Lower leg skin (tissue), 4 donors: ENCODE measurements around the gene USP7. TPM values are rescaled to one million over a fixed set of nuclear protein-coding genes. Genes with fewer than 3 reads are reported as not detected.

Experiments
- DNase-seq, 2 donors: peaks; one replicate each; pipeline ENCODE4 v3.0.0-alpha.2; 2019; ENCODE audit warnings: low spot score in 2 of 2
- H3K4me3 ChIP-seq: fragments of 200-600 bp; sonication (generic); 2 replicates; pipeline ENCODE4 v1.5.1; 2017; ENCODE audit warnings: mild to moderate bottlenecking, low read depth; ENCODE audit not compliant: poor library complexity, severe bottlenecking
- POLR2A ChIP-seq, 2 donors: fragments of 450-650 bp; IDR thresholded peaks; one replicate each; pipeline ENCODE4 v1.6.1; 2016 to 2017; ENCODE audit warnings: antibody characterized with exemption in 2 of 2, mild to moderate bottlenecking in 1 of 2, moderate library complexity in 1 of 2
- WGBS, 2 donors: methylation state at CpG; one replicate each; pipeline ENCODE4 v1.1.5; 2018; 5-methylcytosine and 5-hydroxymethylcytosine counted together
- intact Hi-C: fragments of 100-400 bp; cut with DNase I; formaldehyde crosslinking; loops from one replicate; pipeline ENCODE4 v1.15.0; 2023; ENCODE audit warnings: low total_unique reads
- total RNA-seq, 4 donors: library from RNA; depleted of rRNA; stranded (reverse); fragments of >200 nt; gene quantifications; one replicate each; pipeline ENCODE4 v1.1.0, GENCODE V29; 2016
- TF ChIP-seq, protein P1 (sequence below), 3 donors: fragments of 450-650 bp; IDR thresholded peaks; one replicate each; pipeline ENCODE4 v1.5.1; 2016; ENCODE audit warnings: antibody characterized with exemption in 3 of 3, mild to moderate bottlenecking in 3 of 3, moderate library complexity in 2 of 3

The USP7 gene
- total RNA-seq, 4 donors from 2014 or later = 80.3 to 105 (median 91.8) TPM

GRCh38 chr16:8999800-9000199, 36.1 kb upstream of the USP7 start:
- TF ChIP-seq, protein P1, sequence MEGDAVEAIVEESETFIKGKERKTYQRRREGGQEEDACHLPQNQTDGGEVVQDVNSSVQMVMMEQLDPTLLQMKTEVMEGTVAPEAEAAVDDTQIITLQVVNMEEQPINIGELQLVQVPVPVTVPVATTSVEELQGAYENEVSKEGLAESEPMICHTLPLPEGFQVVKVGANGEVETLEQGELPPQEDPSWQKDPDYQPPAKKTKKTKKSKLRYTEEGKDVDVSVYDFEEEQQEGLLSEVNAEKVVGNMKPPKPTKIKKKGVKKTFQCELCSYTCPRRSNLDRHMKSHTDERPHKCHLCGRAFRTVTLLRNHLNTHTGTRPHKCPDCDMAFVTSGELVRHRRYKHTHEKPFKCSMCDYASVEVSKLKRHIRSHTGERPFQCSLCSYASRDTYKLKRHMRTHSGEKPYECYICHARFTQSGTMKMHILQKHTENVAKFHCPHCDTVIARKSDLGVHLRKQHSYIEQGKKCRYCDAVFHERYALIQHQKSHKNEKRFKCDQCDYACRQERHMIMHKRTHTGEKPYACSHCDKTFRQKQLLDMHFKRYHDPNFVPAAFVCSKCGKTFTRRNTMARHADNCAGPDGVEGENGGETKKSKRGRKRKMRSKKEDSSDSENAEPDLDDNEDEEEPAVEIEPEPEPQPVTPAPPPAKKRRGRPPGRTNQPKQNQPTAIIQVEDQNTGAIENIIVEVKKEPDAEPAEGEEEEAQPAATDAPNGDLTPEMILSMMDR (IDR thresholded peaks at IDR 0.05) = no peak
- TF ChIP-seq POLR2A (IDR thresholded peaks at IDR 0.05) = no peak
- DNase-seq = no peak
- no peak overlapping the region for H3K4me3 ChIP-seq
- 75 to 86% methylated on average over 4 of the region's 4 CpGs for WGBS, 2 donors
- intact Hi-C loops = no loop called here

- DNase-seq = no peak
- intact Hi-C loops = no loop called here
These were observed 34.4 kb upstream of the USP7 start for GRCh38 chr16:8998108-8998507.

DNA sequence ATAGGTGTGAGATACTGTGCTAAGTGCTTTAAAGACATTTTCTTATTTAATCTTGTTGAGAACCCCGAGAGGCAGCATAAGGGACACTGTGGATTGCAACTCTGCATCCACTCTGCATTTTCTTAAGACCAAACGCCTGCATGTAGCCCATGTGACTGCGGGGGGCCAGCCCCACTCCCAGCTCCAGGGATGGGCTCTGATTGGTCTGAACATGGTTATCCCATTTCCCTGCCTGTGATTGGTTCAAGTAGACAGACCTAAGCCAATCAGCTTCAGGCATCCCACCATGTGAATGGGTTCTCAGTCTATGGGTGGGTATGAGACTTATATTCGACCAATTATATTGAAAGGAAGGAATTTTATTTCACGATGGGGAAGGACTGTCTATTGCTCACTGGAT, 33.2 kb upstream of the USP7 start:
- TF ChIP-seq, protein P1 (IDR thresholded peaks at IDR 0.05) = no peak
- TF ChIP-seq POLR2A (IDR thresholded peaks at IDR 0.05) = no peak
- DNase-seq = no peak
- intact Hi-C loops = no loop called here
- H3K4me3 ChIP-seq = no peak overlapping the region
- 82 to 85% methylated on average over 5 of the region's 5 CpGs for WGBS, 2 donors

More at GRCh38 chr16:8998108-8998507, 34.4 kb upstream of the USP7 start:
- 16 to 19% methylated on average over 1 of the region's 1 CpG for WGBS, 2 donors
- TF ChIP-seq, protein P1 (IDR thresholded peaks at IDR 0.05) = no peak
- no peak overlapping the region for H3K4me3 ChIP-seq

DNA sequence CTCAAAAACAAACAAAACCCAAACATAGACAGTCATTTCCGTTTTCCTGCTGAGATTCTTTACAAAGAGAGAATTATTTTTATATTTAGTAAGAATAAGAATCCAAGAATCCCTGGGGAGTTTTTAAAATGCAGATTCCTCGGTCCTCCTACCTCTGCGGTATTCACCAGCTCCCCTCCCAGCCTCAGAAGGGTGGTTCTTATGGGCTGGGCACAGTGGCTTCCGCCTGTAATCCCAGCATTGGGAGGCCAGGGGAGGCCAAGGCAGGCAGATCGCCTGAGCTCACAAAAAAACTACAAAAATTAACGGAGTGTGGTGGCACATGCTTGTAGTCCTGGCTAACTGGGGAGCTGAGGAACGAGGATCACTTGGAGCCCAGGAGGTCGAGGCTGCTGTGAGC, 26.7 kb upstream of the USP7 start:
- 71% methylated on average over 8 of the region's 8 CpGs for WGBS, 2 donors
- TF ChIP-seq POLR2A (IDR thresholded peaks at IDR 0.05) = no peak
- TF ChIP-seq, protein P1 (IDR thresholded peaks at IDR 0.05) = no peak
- H3K4me3 ChIP-seq = no peak overlapping the region
- intact Hi-C loops = no loop called here
- DNase-seq = no peak

DNA sequence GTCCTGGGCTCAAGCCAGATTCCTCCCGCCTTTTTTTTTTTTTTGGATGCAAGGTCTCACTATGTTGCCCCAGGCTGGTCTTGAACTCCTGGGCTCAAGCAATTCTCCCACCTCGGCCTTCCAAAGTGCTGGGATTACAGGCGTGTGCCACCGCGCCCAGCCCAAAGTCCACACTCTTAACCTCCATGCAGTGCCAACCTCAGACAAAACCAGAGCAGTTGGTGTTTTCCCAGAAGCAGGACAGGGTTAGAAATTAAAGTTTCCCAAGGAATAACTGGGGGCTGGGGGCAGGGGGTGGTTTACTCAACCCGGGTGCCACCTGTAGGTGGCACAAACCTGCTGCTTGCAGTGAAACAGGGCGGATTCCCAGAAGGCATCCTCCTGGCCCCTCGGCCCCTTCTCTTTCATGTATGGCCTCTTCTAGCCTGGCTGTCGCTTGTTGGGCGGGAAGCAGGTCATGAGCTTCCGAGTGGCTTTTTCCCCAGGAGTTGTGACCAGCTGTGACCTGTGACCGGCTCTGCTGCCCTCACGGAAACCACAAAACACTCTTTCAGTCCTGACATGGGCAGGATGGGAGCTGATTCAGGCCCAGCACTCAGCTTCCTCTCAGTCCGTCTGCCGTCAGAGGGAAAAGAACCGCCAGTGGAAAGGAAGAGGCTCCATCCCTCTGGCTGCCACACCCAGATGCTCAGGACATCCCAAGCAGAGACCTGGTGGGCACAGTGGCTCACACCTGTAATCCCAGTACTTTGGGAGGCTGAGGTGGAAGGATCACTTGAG, 25.6 kb upstream of the USP7 start:
- DNase-seq = no peak
- intact Hi-C loops = no loop called here
- no peak overlapping the region for H3K4me3 ChIP-seq
- WGBS, 2 donors = 61 to 69% methylated on average over 11 to 16 of the region's 16 CpGs
- TF ChIP-seq, protein P1 (IDR thresholded peaks at IDR 0.05) = no peak
- no peak for TF ChIP-seq POLR2A (IDR thresholded peaks at IDR 0.05)

- no peak for DNase-seq
- intact Hi-C loops = no loop called here
- TF ChIP-seq, protein P1 (IDR thresholded peaks at IDR 0.05) = no peak
- no peak for TF ChIP-seq POLR2A (IDR thresholded peaks at IDR 0.05)
- no peak overlapping the region for H3K4me3 ChIP-seq
- 81 to 89% methylated on average over 5 of the region's 5 CpGs for WGBS, 2 donors
These were observed 23.1 kb upstream of the USP7 start for GRCh38 chr16:8986818-8987191.
